DOHH2 (cell line): ENCODE results near the gene XRCC1.

Source experiments
- EZH2phosphoT487 ChIP-seq: fragments of 200-600 bp; sonication (generic); IDR thresholded peaks from 2 replicates; pipeline ENCODE4 v1.6.1; 2017; ENCODE audit warnings: borderline replicate concordance, mild to moderate bottlenecking, antibody characterized with exemption, low read length, moderate library complexity, mixed read lengths
- TF ChIP-seq, protein P1 (sequence below): fragments of 200-600 bp; sonication (generic); IDR thresholded peaks from one replicate; pipeline ENCODE4 v1.5.1; 2014; ENCODE audit warnings: antibody characterized with exemption, mild to moderate bottlenecking, low read depth, low read length; ENCODE audit not compliant: poor library complexity, severe bottlenecking

DNA sequence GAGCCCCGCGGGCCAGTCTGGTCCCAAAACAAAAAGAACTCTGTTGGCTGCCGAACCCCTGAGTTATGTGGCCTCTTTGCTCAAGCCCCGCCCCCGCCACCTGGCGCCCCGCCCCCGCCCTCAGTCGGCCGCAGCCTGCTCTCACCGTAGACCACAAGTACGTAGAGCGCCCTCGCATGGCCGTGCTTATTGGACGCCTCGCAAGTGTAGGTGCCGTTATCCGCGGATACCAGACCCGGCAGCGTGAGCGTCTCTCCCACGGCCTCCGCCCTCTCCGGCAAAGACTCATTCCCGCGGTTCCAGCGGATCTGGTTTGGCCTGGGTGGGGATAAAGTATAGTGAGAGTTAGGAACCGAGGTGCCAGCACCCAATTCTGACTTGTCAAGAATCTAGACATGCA, 49.6 kb upstream of the XRCC1 start:
- TF ChIP-seq, protein P1, sequence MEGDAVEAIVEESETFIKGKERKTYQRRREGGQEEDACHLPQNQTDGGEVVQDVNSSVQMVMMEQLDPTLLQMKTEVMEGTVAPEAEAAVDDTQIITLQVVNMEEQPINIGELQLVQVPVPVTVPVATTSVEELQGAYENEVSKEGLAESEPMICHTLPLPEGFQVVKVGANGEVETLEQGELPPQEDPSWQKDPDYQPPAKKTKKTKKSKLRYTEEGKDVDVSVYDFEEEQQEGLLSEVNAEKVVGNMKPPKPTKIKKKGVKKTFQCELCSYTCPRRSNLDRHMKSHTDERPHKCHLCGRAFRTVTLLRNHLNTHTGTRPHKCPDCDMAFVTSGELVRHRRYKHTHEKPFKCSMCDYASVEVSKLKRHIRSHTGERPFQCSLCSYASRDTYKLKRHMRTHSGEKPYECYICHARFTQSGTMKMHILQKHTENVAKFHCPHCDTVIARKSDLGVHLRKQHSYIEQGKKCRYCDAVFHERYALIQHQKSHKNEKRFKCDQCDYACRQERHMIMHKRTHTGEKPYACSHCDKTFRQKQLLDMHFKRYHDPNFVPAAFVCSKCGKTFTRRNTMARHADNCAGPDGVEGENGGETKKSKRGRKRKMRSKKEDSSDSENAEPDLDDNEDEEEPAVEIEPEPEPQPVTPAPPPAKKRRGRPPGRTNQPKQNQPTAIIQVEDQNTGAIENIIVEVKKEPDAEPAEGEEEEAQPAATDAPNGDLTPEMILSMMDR: peak; percentile 57
- no peak for TF ChIP-seq EZH2phosphoT487
